Right lobe of liver (tissue), 6 donors: ENCODE measurements around the gene ERGIC2. TPM values are rescaled to one million over a fixed set of nuclear protein-coding genes. Genes with fewer than 3 reads are reported as not detected.

Experiments used
- ATAC-seq, 4 donors: fragments of 200-7000 bp; cut with Tn5 transposase; one replicate each; pipeline ENCODE4 v1.9.1; 2020; ENCODE audit warnings: mild to moderate bottlenecking in 4 of 4, moderate library complexity in 4 of 4
- DNase-seq, 3 donors: peaks; one replicate each; pipeline ENCODE4 v3.0.0-alpha.2; 2020
- H3K27ac ChIP-seq, 3 donors: fragments of 200-600 bp; one replicate each; pipeline ENCODE4 v1.8.0; 2022
- H3K27me3 ChIP-seq, 2 donors: fragments of 200-600 bp; one replicate each; pipeline ENCODE4 v1.8.0; 2022
- H3K36me3 ChIP-seq, 4 donors: fragments of 200-600 bp; sonication (generic) in 1 of 4; one replicate each; pipeline versions ENCODE4 v1.5.1 to v1.8.0; 2017 to 2022; ENCODE audit warnings: control low read depth in 1 of 4
- H3K4me1 ChIP-seq, 4 donors: fragments of 200-600 bp; sonication (generic) in 1 of 4; one replicate each; pipeline versions ENCODE4 v1.5.1 to v1.8.0; 2017 to 2022; ENCODE audit warnings: control low read depth in 1 of 4
- H3K4me3 ChIP-seq, 3 donors: fragments of 200-600 bp; one replicate each; pipeline ENCODE4 v1.8.0; 2022
- H3K9me3 ChIP-seq, 4 donors: fragments of 200-600 bp; sonication (generic) in 1 of 4; one replicate each; pipeline versions ENCODE4 v1.5.1 to v1.8.0; 2017 to 2022; ENCODE audit warnings: control low read depth in 1 of 4
- CTCF ChIP-seq, 4 donors: fragments of 200-600 bp in 3 of 4; fragments of 450-650 bp in 1 of 4; IDR thresholded peaks; one replicate each; pipeline versions ENCODE4 v1.5.1 to v1.8.0; 2016 to 2022; ENCODE audit warnings: antibody characterized with exemption in 4 of 4, mild to moderate bottlenecking in 2 of 4
- POLR2A ChIP-seq: fragments of 450-650 bp; IDR thresholded peaks from one replicate; pipeline ENCODE4 v1.6.1; 2017; ENCODE audit warnings: antibody characterized with exemption, mild to moderate bottlenecking
- WGBS: methylation state at CpG from one replicate; pipeline ENCODE4 v1.1.6; 2018; ENCODE audit warnings: low coverage, low lambda C conversion rate; ENCODE audit not compliant: insufficient coverage; ENCODE audit errors: missing lambda C conversion rate; 5-methylcytosine and 5-hydroxymethylcytosine counted together
- intact Hi-C, 2 donors: fragments of 100-400 bp; cut with DNase I; formaldehyde crosslinking; loops; one replicate each; pipeline versions ENCODE4 v1.11.2 to v1.14.1; 2022
- total RNA-seq, 6 experiments: library from RNA; depleted of rRNA in 2 of 6; stranded (reverse); fragments of >200 nt in 2 of 6; fragmentation: NEBNext Ultra II Directional in 3 of 6; extraction: Animal tissue kit (Norgen Biotek cat#: 25700) in 3 of 6; gene quantifications; one replicate each; pipeline versions ENCODE4 v1.1.0 to v1.2.4, GENCODE V29; 2016 to 2023
- donor health status: DM: no; HTN: yes; CAD: no.
- donor health status: DM: no; HTN: no; CAD: no.
- donor health status: DM: no; HTN: no; CAD: no.
- donor health status: DM: no; HTN: yes; CAD: no.
- donor health status: DM: no; HTN: yes; CAD: no.

Gene ERGIC2
- total RNA-seq, 6 experiments from 2014 or later, result 27.8 to 54.1 (median 38.6) TPM

- no peak for ATAC-seq
- WGBS, result 92% methylated on average over 4 of the region's 4 CpGs
- H3K27ac ChIP-seq, result no peak overlapping the region
Observed at GRCh38 chr12:29310899-29311298, 70.1 kb downstream of the ERGIC2 start.

GRCh38 chr12:29309320-29309902 is 71.6 kb downstream of the ERGIC2 start:
- ATAC-seq (no peak), DNase-seq (no peak)
- TF ChIP-seq CTCF (IDR thresholded peaks at IDR 0.05) (peak; percentile 31 to 58 (median 47)), POLR2A (no peak)
- Histone ChIP-seq H3K36me3 (no peaks in the 10 kb centered on the region), H3K27ac (no peak overlapping the region), H3K4me1 (no peaks in the 10 kb centered on the region), H3K4me3 (no peak overlapping the region), H3K9me3 (no peaks in the 10 kb centered on the region), H3K27me3 (no peaks in the 10 kb centered on the region)
- intact Hi-C loops, result no loop called here
- WGBS, result 62% methylated on average over 4 of the region's 4 CpGs

More at GRCh38 chr12:29310899-29311298, 70.1 kb downstream of the ERGIC2 start:
- no peaks in the 10 kb centered on the region for H3K27me3 ChIP-seq
- H3K4me1 ChIP-seq, result no peaks in the 10 kb centered on the region
- TF ChIP-seq POLR2A, result no peak
- H3K9me3 ChIP-seq, result no peaks in the 10 kb centered on the region
- no peak overlapping the region for H3K4me3 ChIP-seq
- intact Hi-C loops, result no loop called here
- H3K36me3 ChIP-seq, result no peaks in the 10 kb centered on the region
- DNase-seq, result no peak

DNA sequence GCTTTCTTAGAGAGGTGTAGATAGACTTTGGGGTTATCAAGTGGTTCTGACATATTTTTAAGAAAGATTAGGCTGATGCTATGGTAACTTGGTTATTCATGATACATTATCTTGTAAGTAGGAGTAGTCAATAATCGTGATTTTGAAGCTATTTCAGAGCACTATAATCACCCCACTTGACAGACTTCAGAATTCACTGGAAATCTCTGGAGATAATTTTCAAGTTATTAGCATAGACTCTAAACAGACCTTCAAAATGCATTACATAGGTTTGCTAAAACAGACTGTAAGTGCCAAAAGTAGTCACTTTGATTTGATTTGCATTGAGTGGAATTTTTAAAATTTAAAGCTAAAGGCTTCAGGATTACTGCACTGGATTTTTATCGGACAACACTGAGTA is 74.3 kb downstream of the ERGIC2 start:
- Histone ChIP-seq H3K9me3 (no peaks in the 10 kb centered on the region), H3K4me3 (no peak overlapping the region), H3K27me3 (no peaks in the 10 kb centered on the region), H3K27ac (no peak overlapping the region), H3K36me3 (no peaks in the 10 kb centered on the region), H3K4me1 (no peaks in the 10 kb centered on the region)
- WGBS, result 63% methylated on average over 2 of the region's 2 CpGs
- no peak for ATAC-seq
- no peak for DNase-seq
- no peak for TF ChIP-seq POLR2A
- no peak for TF ChIP-seq CTCF (IDR thresholded peaks at IDR 0.05)
- intact Hi-C loops, result no loop called here

DNA sequence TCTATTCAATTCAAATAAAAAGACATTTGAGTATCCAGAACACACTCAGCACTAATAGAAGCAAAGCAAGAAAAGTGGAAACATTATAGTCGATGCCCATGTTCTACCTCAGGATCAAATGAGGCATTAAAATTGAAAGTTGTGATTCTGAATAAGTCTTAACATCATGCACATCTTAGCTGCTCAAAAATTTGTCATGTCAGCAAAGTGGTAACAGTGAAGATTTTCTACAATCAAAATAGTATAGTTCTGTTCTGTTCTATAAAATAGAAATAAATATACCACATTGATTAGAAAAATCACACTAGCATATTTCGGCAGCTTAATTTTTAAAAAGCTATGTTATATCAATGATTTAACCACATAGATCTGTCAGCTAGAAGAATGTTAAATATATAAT is 74.7 kb downstream of the ERGIC2 start:
- ATAC-seq, result no peak
- DNase-seq, result no peak
- Histone ChIP-seq H3K9me3 (no peaks in the 10 kb centered on the region), H3K36me3 (no peaks in the 10 kb centered on the region), H3K4me3 (no peak overlapping the region), H3K4me1 (no peaks in the 10 kb centered on the region), H3K27me3 (no peaks in the 10 kb centered on the region), H3K27ac (no peak overlapping the region)
- intact Hi-C loops, result no loop called here
- 93% methylated on average over 2 of the region's 2 CpGs for WGBS
- TF ChIP-seq CTCF (IDR thresholded peaks at IDR 0.05) (no peak), POLR2A (no peak)

- H3K36me3 ChIP-seq, result no peaks in the 10 kb centered on the region
- no peak overlapping the region for H3K27ac ChIP-seq
- no peaks in the 10 kb centered on the region for H3K27me3 ChIP-seq
- DNase-seq (no peak), ATAC-seq (no peak)
- H3K4me1 ChIP-seq, result no peaks in the 10 kb centered on the region
- intact Hi-C loops, result no loop called here
- no peak overlapping the region for H3K4me3 ChIP-seq
- H3K9me3 ChIP-seq, result no peaks in the 10 kb centered on the region
- no peak for TF ChIP-seq POLR2A
- TF ChIP-seq CTCF (IDR thresholded peaks at IDR 0.05), result no peak
Observed at GRCh38 chr12:29304388-29304787, 76.6 kb downstream of the ERGIC2 start.
